ENCODE measurements around the gene PARD3B. TPM values are rescaled to one million over a fixed set of nuclear protein-coding genes. Genes with fewer than 3 reads are reported as not detected.
A peak's percentile ranks its signal among the peaks of the same experiment; 100 is the strongest.

The PARD3B gene
- total and polyA plus RNA-seq, 2 of the 13 experiments (the other 11 are each of a cell fraction or from before 2014, with no cell fraction given): 0.71 to 2.3 TPM

GRCh38 chr2:205646680-205647079 is 1101.4 kb downstream of the PARD3B start (continued):
- TF ChIP-seq PCBP2 (optimal IDR thresholded peaks at IDR 0.05; ENCODE audit: low read depth, low read length, poor library complexity, severe bottlenecking): no peak

DNA sequence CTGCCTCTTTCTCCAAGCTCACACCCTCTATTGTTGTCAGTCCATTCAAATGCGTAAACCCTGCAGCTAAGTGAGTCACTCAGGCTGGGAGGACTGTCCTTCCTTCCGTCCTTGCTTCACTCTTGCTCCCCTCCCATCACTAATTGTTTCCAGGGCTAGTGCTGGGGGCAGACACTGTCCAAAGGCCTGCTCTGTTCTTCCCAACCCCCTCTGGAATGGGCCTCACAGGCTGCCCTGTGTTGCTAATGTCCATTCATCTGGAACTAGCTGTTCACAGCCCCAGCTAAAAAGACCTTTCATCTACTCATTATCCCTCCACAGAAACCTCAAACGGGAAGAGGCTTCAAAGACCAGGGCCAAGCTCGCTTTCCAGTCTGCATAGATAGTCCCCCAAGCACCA is 1105.2 kb downstream of the PARD3B start:
- DNase-seq (ENCODE audit: low spot score) (no peak), ATAC-seq (peak; percentile 48), FAIRE-seq (no peak)
- no peaks in the 10 kb centered on the region for H3K9me3 ChIP-seq (ENCODE audit: low read length)
- in situ Hi-C loops (cut with HindIII; ENCODE audit: extremely low pct_ligation_motif_present, low pct_unique_long_range_greater_than_20kb) (no loop called here), intact Hi-C loops (cut with micrococcal nuclease; ENCODE audit: unreplicated experiment) (no loop called here)
- CTCF ChIA-PET (ENCODE audit: low intra/inter-chr PET ratio, low total read pairs): no interaction called here
- no peak overlapping the region for H3K27ac ChIP-seq (ENCODE audit: extremely low read length, insufficient read depth, low read length)
- no peaks in the 10 kb centered on the region for H3K36me3 ChIP-seq (replicated peaks in 1 of 2; ENCODE audit: control insufficient read depth in 1 of 2, insufficient read depth in 2 of 2, low read length in 2 of 2)
- H3K9ac ChIP-seq (ENCODE audit: insufficient read depth, low read depth, low read length): no peak overlapping the region
- H3K4me2 ChIP-seq (ENCODE audit: low read depth, low read length): no peak overlapping the region
- H4K20me1 ChIP-seq (ENCODE audit: insufficient read depth, low read length): no peaks in the 10 kb centered on the region
- 7% methylated on average over 4 of the region's 4 CpGs for WGBS (ENCODE audit: low lambda C conversion rate)
- no peaks in the 10 kb centered on the region for H3K4me1 ChIP-seq (ENCODE audit: insufficient read depth, low read length)
- POLR2A ChIA-PET: no interaction called here
- H2AFZ ChIP-seq (ENCODE audit: low read length): no peak overlapping the region
- no peak overlapping the region for H3K4me3 ChIP-seq (replicated peaks in 1 of 3; ENCODE audit: insufficient read depth in 1 of 3, low read depth in 2 of 3, low read length in 3 of 3)
- TF ChIP-seq REST (IDR thresholded peaks at IDR 0.05; ENCODE audit: borderline replicate concordance in 1 of 2, low read depth in 1 of 2, low read length in 2 of 2): no peak
- TF ChIP-seq FOXM1 (CRISPR knock-in tag; IDR thresholded peaks at IDR 0.05): no peak
- no peak for TF ChIP-seq FOXC1 (CRISPR knock-in tag; IDR thresholded peaks at IDR 0.05; ENCODE audit: borderline replicate concordance)
- TF ChIP-seq SYNCRIP (IDR thresholded peaks at IDR 0.05; ENCODE audit: insufficient read depth, low read depth, low read length): no peak
- no peak for TF ChIP-seq BORCS8-MEF2B (CRISPR knock-in tag; IDR thresholded peaks at IDR 0.05)
- TF ChIP-seq ZNF335 (CRISPR knock-in tag; IDR thresholded peaks at IDR 0.05): no peak
- TF ChIP-seq MAFK (conservative IDR thresholded peaks at IDR 0.05 in 1 of 2, IDR thresholded peaks at IDR 0.05 in 1 of 2; ENCODE audit: low read length in 2 of 2): no peak
- TF ChIP-seq HMGXB3 (CRISPR knock-in tag; IDR thresholded peaks at IDR 0.05; ENCODE audit: borderline replicate concordance): no peak
- TF ChIP-seq MIXL1 (CRISPR knock-in tag; IDR thresholded peaks at IDR 0.05): no peak
- TF ChIP-seq ZNF549 (CRISPR knock-in tag; IDR thresholded peaks at IDR 0.05): no peak
- TF ChIP-seq ZNF577 (CRISPR knock-in tag; IDR thresholded peaks at IDR 0.05; ENCODE audit: borderline replicate concordance, low read depth): no peak
- TF ChIP-seq GTF3A (CRISPR knock-in tag; conservative IDR thresholded peaks at IDR 0.05): no peak
- TF ChIP-seq SIN3B (IDR thresholded peaks at IDR 0.05; ENCODE audit: low read length): no peak
- no peak for TF ChIP-seq ZNF33B (CRISPR knock-in tag; IDR thresholded peaks at IDR 0.05)
- no peak for TF ChIP-seq ZNF558 (CRISPR knock-in tag; IDR thresholded peaks at IDR 0.05; ENCODE audit: borderline replicate concordance)
- BruUV-seq (replicated peaks): no TSS peak
- no peaks in the 10 kb centered on the region for H3K79me2 ChIP-seq (ENCODE audit: insufficient read depth, low read length)
- no peaks in the 10 kb centered on the region; a peak in 1 of 5 replicates for H3K27me3 ChIP-seq (ENCODE audit: control insufficient read depth in 1 of 2, insufficient read depth in 2 of 2, low read length in 2 of 2)

Measured in HepG2 (cell line).